GM18861 (cell line): ENCODE data around the gene ITPK1.

ENCODE experiments used
- ATAC-seq: cut with Tn5 transposase; IDR thresholded peaks from one replicate; pipeline ENCODE4 v1.9.1; 2021; ENCODE audit not compliant: unreplicated experiment

The ITPK1 gene

GRCh38 chr14:92929689-92930608 lies 185.8 kb downstream of the ITPK1 start:
- no peak for ATAC-seq

GRCh38 chr14:92928961-92929688 lies 186.6 kb downstream of the ITPK1 start:
- no peak for ATAC-seq

GRCh38 chr14:92928258-92928629 lies 187.5 kb downstream of the ITPK1 start:
- no peak for ATAC-seq

GRCh38 chr14:92927349-92928257 lies 188.1 kb downstream of the ITPK1 start:
- no peak for ATAC-seq

- no peak for ATAC-seq
Measured at GRCh38 chr14:92926931-92927330, 188.8 kb downstream of the ITPK1 start.

- ATAC-seq, result no peak
Measured at GRCh38 chr14:92926180-92926845, 189.4 kb downstream of the ITPK1 start.

GRCh38 chr14:92925446-92925845 lies 190.3 kb downstream of the ITPK1 start:
- no peak for ATAC-seq

GRCh38 chr14:92924247-92924646 lies 191.5 kb downstream of the ITPK1 start:
- no peak for ATAC-seq

- no peak for ATAC-seq
Measured at GRCh38 chr14:92923744-92924103, 192.0 kb downstream of the ITPK1 start.

GRCh38 chr14:92922883-92923743 lies 192.6 kb downstream of the ITPK1 start, which contains the start of gene CHGA:
Gene CHGA (plus strand): TSS chr14:92923150. CDS start chr14:92923360, 210 bp downstream.
- ATAC-seq, result no peak

- no peak for ATAC-seq
Measured at GRCh38 chr14:92922155-92922735, 193.5 kb downstream of the ITPK1 start.

- no peak for ATAC-seq
Measured at GRCh38 chr14:92920001-92920400, 195.7 kb downstream of the ITPK1 start.

GRCh38 chr14:92917956-92918355 lies 197.8 kb downstream of the ITPK1 start:
- ATAC-seq, result no peak

GRCh38 chr14:92917041-92917940 lies 198.4 kb downstream of the ITPK1 start:
- no peak for ATAC-seq

- no peak for ATAC-seq
Measured at GRCh38 chr14:92916201-92916600, 199.5 kb downstream of the ITPK1 start.

- ATAC-seq, result no peak
Measured at GRCh38 chr14:92914087-92914656, 201.6 kb downstream of the ITPK1 start.

GRCh38 chr14:92907316-92907911 lies 208.3 kb downstream of the ITPK1 start:
- no peak for ATAC-seq
